ENCODE results near the gene IFI44. TPM values are rescaled to one million over a fixed set of nuclear protein-coding genes. Genes with fewer than 3 reads are reported as not detected.

The IFI44 gene
- total and polyA plus RNA-seq, 2 donors (not counting 3 experiments of a cell fraction or from before 2014, with no cell fraction given) = 11.8 to 12.3 TPM

- CTCF ChIA-PET = no interaction called here
- Histone ChIP-seq H3K27me3 (ENCODE audit: control insufficient read depth in 2 of 2, insufficient read depth in 2 of 2, low read length in 2 of 2) (no peaks in the 10 kb centered on the region), H3K4me3 (replicated peaks in 1 of 3; ENCODE audit: insufficient read depth in 1 of 3, low read depth in 1 of 3, low read length in 3 of 3) (no peak overlapping the region), H3K9ac (replicated peaks; ENCODE audit: extremely low read depth, insufficient read depth, low read length) (no peak overlapping the region), H3K9me3 (replicated peaks; ENCODE audit: control insufficient read depth, insufficient read depth, low read length) (no peaks in the 10 kb centered on the region), H3K9me1 (replicated peaks; ENCODE audit: control insufficient read depth, extremely low read depth, insufficient read depth, low read length) (no peaks in the 10 kb centered on the region), H3K4me1 (ENCODE audit: control insufficient read depth, extremely low read depth, insufficient read depth, low read length) (no peaks in the 10 kb centered on the region), H3K4me2 (ENCODE audit: insufficient read depth, low read length) (no peak overlapping the region), H4K20me1 (replicated peaks; ENCODE audit: control insufficient read depth, extremely low read depth, insufficient read depth, low read length) (no peaks in the 10 kb centered on the region), H3K79me2 (ENCODE audit: control insufficient read depth, insufficient read depth, low read length) (no peaks in the 10 kb centered on the region), H3K27ac (ENCODE audit: insufficient read depth, low read depth, low read length) (no peak overlapping the region), H3K36me3 (ENCODE audit: control insufficient read depth in 2 of 2, extremely low read depth in 1 of 2, insufficient read depth in 2 of 2, low read length in 2 of 2) (no peaks in the 10 kb centered on the region), H2AFZ (ENCODE audit: low read depth, low read length) (no peak overlapping the region)
- intact Hi-C loops (cut with micrococcal nuclease) (no loop called here), dilution Hi-C loops (cut with MboI; ENCODE audit: extremely low pct_ligation_motif_present, low sequenced_read_pairs) (no loop called here)
- FAIRE-seq (no peak), DNase-seq (ENCODE audit: low read depth, low spot score) (no peak)
- TF ChIP-seq POLR2A (IDR thresholded peaks at IDR 0.05; ENCODE audit: low read depth, low read length) = no peak
- no peak for TF ChIP-seq GATA2 (IDR thresholded peaks at IDR 0.05; ENCODE audit: insufficient read depth, insufficient read length, low read depth, low read length)
- TF ChIP-seq EZH2 (IDR thresholded peaks at IDR 0.05; ENCODE audit: borderline replicate concordance, low read depth, low read length, severe bottlenecking) = no peak
- TF ChIP-seq MYC (IDR thresholded peaks at IDR 0.05; ENCODE audit: low read depth, low read length) = no peak
- POLR2A ChIA-PET = no interaction called here
- no TSS peak for BruUV-seq (replicated peaks)
Measured at GRCh38 chr1:78703806-78704205, 54.2 kb downstream of the IFI44 start.

GRCh38 chr1:78712467-78713051 lies 62.9 kb downstream of the IFI44 start:
- no peak overlapping the region for H3K4me2 ChIP-seq (ENCODE audit: insufficient read depth, low read length)
- DNase-seq (ENCODE audit: low read depth, low spot score) (no peak), FAIRE-seq (no peak)
- H3K79me2 ChIP-seq (ENCODE audit: control insufficient read depth, insufficient read depth, low read length) = no peaks in the 10 kb centered on the region
- dilution Hi-C loops (cut with MboI; ENCODE audit: extremely low pct_ligation_motif_present, low sequenced_read_pairs) = no loop called here
- ChIA-PET CTCF (no interaction called here), POLR2A (no interaction called here)
- no peaks in the 10 kb centered on the region for H3K9me3 ChIP-seq (replicated peaks; ENCODE audit: control insufficient read depth, insufficient read depth, low read length)
- intact Hi-C loops (cut with micrococcal nuclease) = loop anchor here (10.0 kb wide), 1 partner anchor 122 kb away; no protein-coding TSS in a partner anchor
- H3K27me3 ChIP-seq (ENCODE audit: control insufficient read depth in 2 of 2, insufficient read depth in 2 of 2, low read length in 2 of 2) = no peaks in the 10 kb centered on the region
- H3K9me1 ChIP-seq (replicated peaks; ENCODE audit: control insufficient read depth, extremely low read depth, insufficient read depth, low read length) = no peaks in the 10 kb centered on the region
- no peaks in the 10 kb centered on the region for H4K20me1 ChIP-seq (replicated peaks; ENCODE audit: control insufficient read depth, extremely low read depth, insufficient read depth, low read length)
- no peak overlapping the region for H3K4me3 ChIP-seq (replicated peaks in 1 of 3; ENCODE audit: insufficient read depth in 1 of 3, low read depth in 1 of 3, low read length in 3 of 3)
- no peak overlapping the region for H3K9ac ChIP-seq (replicated peaks; ENCODE audit: extremely low read depth, insufficient read depth, low read length)
- H3K36me3 ChIP-seq (ENCODE audit: control insufficient read depth in 2 of 2, extremely low read depth in 1 of 2, insufficient read depth in 2 of 2, low read length in 2 of 2) = no peaks in the 10 kb centered on the region
- H2AFZ ChIP-seq (ENCODE audit: low read depth, low read length) = no peak overlapping the region
- no peak overlapping the region for H3K27ac ChIP-seq (ENCODE audit: insufficient read depth, low read depth, low read length)
- BruUV-seq (replicated peaks) = no TSS peak
- TF ChIP-seq MAX (IDR thresholded peaks at IDR 0.05; ENCODE audit: insufficient read depth, insufficient read length) (no peak), POLR2A (IDR thresholded peaks at IDR 0.05; ENCODE audit: low read depth, low read length) (no peak), CTCF (IDR thresholded peaks at IDR 0.05; ENCODE audit: extremely low read depth in 1 of 2, insufficient read depth in 1 of 2, low read depth in 1 of 2, low read length in 2 of 2) (no peak), MYC (IDR thresholded peaks at IDR 0.05; ENCODE audit: low read depth, low read length) (no peak), EZH2 (IDR thresholded peaks at IDR 0.05; ENCODE audit: borderline replicate concordance, low read depth, low read length, severe bottlenecking) (no peak), FOS (IDR thresholded peaks at IDR 0.05; ENCODE audit: borderline replicate concordance, insufficient read depth, low read length) (no peak), JUN (IDR thresholded peaks at IDR 0.05; ENCODE audit: borderline replicate concordance, insufficient read depth, insufficient read length, low read depth) (no peak), GATA2 (IDR thresholded peaks at IDR 0.05; ENCODE audit: insufficient read depth, insufficient read length, low read depth, low read length) (no peak), POLR2AphosphoS5 (IDR thresholded peaks at IDR 0.05; ENCODE audit: insufficient read depth, low read depth, low read length) (no peak)
- no peaks in the 10 kb centered on the region for H3K4me1 ChIP-seq (ENCODE audit: control insufficient read depth, extremely low read depth, insufficient read depth, low read length)

Measured in endothelial cell of umbilical vein (primary cell).